Posterior cingulate gyrus (tissue), 11 donors: ENCODE results near the gene DMXL2.
"Not testable (repeated sequence)": the region's sequence is repeated elsewhere in the genome, so short reads cannot be mapped to it uniquely, and the experiment has no call there.

Experiments
- DNase-seq, 10 donors: peaks; one replicate each; pipeline versions ENCODE4 v3.0.0 to v3.0.0-alpha.2; 2020 to 2021; ENCODE audit warnings: mixed read lengths in 3 of 10
- intact Hi-C: fragments of 100-400 bp; cut with DNase I; formaldehyde crosslinking; loops from one replicate; pipeline ENCODE4 v1.15.1; 2023

The DMXL2 gene

GRCh38 chr15:51496246-51496645 lies 126.3 kb downstream of the DMXL2 start:
- intact Hi-C loops = no loop called here
- no peak for DNase-seq

DNA sequence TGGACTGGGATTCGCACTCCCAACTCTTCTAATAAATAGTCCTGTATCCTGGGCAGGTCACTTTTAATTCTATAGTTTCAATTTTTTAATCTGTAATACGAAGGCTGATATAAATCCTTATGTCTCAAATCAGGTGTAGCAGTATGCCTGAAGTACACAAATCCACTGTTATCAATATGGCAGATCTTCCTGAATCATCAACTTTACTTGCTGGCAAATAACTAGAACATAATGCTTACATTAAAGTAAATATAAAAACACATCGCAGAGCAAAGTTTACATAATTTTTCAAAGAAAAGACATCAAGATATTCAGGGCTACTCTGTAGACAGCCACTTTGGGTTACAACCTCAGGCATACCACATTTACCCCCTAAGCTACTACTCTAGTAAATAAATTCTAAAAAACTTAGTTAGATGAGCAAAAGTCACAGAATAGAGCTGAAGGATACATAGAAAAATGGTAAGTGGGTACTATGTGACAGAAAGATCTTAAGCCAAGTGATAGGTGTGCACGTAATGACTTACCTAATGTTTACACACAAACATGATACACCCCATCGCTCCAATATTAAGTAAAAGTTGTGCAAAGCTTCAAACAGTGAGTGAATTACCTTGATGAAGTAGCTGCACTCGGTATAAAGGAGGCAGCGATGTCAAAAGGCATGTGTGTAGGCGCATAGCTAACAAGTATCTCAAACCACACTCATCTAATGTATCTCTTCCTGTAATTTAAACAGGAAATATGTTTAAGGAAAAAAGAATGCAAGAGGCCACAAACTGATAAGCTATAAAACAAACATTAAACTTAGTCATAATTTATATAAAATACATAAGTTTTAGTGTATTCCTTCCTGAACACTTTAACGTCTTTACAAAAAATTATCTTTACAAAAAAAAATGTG lies 127.9 kb downstream of the DMXL2 start:
- intact Hi-C loops = no loop called here
- no peak for DNase-seq

GRCh38 chr15:51493892-51494291 lies 128.7 kb downstream of the DMXL2 start:
- no peak for DNase-seq
- intact Hi-C loops = no loop called here

DNA sequence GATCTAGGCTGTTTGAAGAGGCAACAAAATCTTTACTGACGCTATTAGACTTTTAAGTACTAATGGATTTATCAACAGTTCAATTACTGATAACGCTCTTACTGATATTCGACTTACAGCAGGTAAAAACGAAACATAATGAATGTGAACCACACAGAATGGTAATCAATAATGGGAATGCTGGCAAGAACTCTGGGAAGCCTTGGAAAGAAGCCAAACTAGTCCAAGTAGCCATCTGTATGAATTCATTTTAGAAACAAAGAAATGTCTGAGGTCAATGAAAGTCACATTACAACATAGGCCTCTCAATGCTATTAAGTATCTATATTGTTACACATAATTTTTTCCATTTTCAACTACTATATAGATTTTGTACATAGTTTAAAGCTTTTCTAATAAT lies 130.0 kb downstream of the DMXL2 start:
- intact Hi-C loops = no loop called here
- DNase-seq = no peak

DNA sequence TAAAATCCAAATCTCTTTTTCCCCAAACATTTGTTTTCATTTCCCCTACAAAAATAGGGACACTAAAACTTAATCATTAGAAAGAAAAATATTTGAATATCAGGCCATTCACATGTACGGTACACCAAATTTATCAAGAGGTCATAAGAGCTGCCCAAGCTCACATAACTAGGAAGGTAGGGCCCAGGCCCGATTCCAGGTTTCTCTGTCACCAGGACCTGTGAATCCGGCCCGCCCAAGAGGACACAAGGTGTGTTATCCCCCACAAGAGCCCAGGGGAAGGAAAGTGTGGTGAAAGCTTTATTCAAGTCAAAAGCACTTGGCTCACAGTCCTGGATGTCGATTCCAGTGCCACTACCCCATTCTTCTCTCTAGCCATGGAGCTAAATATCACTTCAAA lies 130.6 kb downstream of the DMXL2 start:
- peak in 1 of 10 donors; percentile 64 for DNase-seq
- intact Hi-C loops = no loop called here

DNA sequence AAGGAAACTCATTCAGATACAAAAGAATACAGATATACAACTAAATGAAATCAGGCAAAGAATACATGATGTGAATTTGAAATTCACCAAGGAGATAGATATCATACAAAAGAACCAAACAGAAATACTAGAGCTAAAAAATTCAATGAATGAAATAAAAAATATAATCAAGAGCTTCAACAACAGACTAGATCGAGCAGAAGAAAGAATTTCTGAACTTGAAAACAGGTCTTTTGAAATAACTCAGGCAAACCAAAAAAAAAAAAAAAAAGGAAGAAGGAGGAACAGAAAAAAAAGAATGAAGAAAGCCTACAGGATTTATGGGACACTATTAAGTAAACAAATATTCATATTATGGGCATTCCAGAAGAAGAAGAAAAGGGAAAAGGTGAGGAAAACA lies 137.8 kb downstream of the DMXL2 start:
- intact Hi-C loops = no loop called here
- DNase-seq = no peak

GRCh38 chr15:51483985-51484384 lies 138.6 kb downstream of the DMXL2 start:
- intact Hi-C loops = no loop called here
- peak in 1 of 10 donors; percentile 60 for DNase-seq

GRCh38 chr15:51483520-51483919 lies 139.1 kb downstream of the DMXL2 start:
- intact Hi-C loops = no loop called here
- DNase-seq = peak in 2 of 10 donors; percentile 30 to 65

GRCh38 chr15:51475736-51476135 lies 146.8 kb downstream of the DMXL2 start:
- intact Hi-C loops = no loop called here
- no peak for DNase-seq

DNA sequence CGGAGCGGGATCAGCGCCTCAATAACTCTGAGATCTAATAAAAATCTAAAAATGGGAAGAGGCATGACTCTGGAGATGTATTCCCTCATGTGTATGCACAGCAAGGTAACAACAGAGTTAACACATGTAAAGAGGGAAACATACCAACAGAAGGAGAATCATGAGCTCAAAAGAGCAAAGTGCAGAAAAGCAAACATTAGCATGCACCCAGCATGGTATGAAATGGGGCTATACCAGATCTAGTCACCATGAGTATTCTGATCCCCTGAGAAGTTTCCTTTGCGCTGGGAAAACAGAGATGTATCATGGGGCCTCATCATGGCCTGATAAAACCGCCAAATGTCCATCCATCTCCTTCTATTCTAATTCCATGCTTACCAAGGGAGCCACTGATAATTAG lies 152.1 kb downstream of the DMXL2 start:
- intact Hi-C loops = no loop called here
- no peak for DNase-seq

DNA sequence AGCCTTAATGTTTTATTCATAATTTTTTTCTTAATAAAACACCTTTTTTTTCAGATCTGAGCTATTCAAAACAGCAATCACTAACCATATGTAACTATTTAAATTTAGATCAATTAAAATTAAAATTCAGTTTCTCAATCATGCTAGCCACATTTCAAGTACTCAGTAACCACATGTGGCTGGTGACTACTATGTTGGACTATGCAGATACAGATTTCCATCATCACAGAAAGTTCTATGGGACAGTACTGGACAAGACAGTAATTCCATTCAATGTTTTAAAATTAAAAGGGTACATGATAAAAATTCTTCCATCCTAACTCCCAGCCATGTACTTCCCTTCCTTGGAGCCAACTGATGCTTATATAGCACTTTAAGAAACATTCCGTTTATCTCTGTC lies 161.8 kb downstream of the DMXL2 start:
- DNase-seq = no peak
- intact Hi-C loops = no loop called here

- no peak for DNase-seq
- intact Hi-C loops = no loop called here
These were observed 172.6 kb downstream of the DMXL2 start for GRCh38 chr15:51450001-51450400.

- intact Hi-C loops = no loop called here
- no peak for DNase-seq
These were observed 173.8 kb downstream of the DMXL2 start for GRCh38 chr15:51448622-51449399.

DNA sequence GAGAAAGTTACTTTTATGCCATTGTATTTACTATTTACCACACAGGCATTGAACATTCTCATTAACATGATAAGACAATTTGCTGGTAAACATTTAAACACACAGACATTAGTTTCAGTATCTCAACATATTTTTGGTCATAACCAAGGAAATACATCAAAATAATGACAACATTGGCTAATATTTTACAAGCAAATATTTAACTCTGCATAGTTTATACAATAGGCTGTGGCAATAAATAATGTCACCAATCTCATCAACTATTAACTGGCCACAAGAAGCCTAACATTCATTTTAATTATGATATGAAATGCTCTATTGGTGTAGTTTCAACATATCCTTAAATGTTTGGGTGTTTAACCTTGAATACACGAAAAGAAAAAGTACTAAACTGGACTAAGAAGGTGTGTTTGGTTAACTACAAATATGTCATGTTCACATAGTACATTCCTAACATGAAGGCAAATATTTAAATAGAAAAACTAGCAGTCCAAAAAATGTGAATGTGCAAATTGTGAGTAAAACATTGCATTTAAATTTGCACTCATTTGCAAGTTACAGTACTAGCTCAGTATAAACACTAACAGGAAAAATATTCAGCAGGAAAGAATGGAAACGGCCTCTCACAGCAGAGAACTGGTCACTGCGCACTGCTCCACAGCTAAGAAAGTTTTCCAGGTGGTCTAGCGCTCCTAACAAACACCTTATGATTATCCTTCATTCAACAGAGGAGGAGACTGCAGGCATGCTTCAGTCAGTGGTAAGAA lies 174.5 kb downstream of the DMXL2 start:
- DNase-seq = no peak
- intact Hi-C loops = no loop called here

DNA sequence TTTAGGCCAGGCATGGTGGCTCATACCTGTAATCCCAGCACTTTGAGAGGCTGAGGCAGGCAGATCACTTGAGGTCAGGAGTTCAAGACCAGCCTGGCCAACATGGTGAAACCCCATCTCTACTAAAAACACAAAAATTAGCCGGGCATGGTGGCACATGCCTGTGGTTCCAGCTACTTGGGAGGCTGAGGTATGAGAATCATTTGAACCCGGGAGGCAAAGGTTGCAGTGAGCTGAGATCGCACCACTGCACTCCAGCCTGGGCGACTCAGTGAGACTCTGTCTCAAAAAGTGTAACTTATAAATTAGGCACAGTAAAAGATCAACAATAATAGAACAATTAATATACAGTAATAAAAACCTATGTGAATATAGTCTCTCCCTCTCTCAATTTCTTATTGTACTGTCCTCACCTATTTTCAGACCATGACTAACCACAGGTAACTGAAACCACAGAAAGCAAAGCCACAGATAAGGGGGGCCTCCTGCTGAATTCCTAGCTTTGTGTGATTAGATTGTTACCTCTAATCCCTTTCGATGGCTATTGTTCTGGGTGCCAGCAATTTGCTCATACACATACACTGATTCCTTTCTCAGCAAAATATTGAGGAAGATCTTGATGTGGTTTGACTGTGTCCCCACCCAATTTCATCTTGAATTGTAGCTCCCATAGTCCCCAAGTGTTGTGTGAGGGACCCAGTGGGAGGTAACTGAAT lies 176.4 kb downstream of the DMXL2 start:
- DNase-seq, intact Hi-C loops: not testable (repeated sequence)

GRCh38 chr15:51444807-51445206 lies 177.8 kb downstream of the DMXL2 start:
- no peak for DNase-seq
- intact Hi-C loops = no loop called here

- intact Hi-C loops = no loop called here
- no peak for DNase-seq
These were observed 178.5 kb downstream of the DMXL2 start for GRCh38 chr15:51444112-51444511.

DNA sequence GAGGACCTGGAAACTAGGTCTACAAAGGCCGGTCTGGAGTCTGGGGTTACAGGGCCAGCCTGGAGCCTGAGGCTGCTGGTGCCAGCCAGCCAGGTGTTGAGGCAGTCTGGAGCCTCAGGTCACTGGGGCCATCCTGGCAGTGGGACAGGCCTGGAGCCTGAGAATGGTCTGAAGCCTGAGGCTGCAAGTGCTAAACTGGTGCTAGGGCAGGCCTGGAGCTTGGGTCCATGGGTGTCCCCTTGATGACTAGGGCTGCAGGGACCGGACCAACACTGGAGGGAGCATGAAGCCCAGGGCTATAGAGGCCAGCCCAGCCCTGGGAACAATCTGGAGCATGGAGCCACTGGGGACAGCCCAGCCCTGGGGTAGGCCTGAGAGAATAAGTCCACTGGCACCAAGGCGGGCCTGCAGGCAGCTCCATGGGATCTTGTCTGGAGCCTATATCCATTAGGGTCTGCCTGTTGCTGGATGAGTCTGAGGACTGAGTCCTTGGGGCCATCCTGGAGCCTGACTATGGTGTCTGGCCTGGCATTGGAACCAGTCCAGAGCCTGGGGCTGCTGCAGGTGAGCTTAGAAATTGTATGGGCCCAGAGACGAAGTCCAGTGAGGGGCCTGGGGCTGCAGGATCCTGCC lies 179.2 kb downstream of the DMXL2 start:
- DNase-seq = peak in 1 of 10 donors; percentile 76

GRCh38 chr15:51438526-51438925 lies 184.0 kb downstream of the DMXL2 start:
- intact Hi-C loops = no loop called here
- DNase-seq = no peak

More for the DNA sequence above, 179.2 kb downstream of the DMXL2 start:
- intact Hi-C loops = no loop called here

DNA sequence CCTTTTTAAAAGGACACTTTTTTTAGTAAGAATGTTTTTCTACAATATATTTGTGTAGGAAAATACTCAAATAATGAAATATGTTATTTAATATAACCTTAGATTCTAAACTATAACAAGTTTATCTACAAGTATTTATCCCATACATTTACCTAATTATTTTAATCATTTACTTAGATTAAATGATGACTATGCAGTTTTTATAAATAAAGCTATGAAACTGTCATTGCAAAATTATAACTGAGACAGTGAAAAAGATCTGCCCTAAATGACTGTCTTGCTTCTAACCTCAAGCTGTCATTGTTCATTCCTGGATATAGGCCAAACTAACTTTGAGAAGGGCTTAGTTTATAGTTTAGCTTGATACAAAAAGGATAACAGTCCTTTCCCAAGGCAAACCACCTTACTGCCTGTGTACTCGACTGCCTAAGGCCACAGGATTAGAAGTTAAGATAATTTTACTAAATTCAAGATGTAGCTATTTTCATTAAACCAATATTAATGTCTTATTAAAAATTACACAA lies 197.0 kb downstream of the DMXL2 start:
- DNase-seq = no peak
- intact Hi-C loops = no loop called here
